HL-60/S4 treated with phorbol 12-myristate 13-acetate at 8.2 ng/mL for 4 days and 3 days (cell line): ENCODE data around the gene TRIML1.

Experiments
- in situ Hi-C: fragments of 300-500 bp; cut with MboI; formaldehyde crosslinking; loops from 2 replicates; pipeline ENCODE4 v1.15.0; 2022; ENCODE audit warnings: low sequenced_read_pairs

TRIML1 gene, protein sequence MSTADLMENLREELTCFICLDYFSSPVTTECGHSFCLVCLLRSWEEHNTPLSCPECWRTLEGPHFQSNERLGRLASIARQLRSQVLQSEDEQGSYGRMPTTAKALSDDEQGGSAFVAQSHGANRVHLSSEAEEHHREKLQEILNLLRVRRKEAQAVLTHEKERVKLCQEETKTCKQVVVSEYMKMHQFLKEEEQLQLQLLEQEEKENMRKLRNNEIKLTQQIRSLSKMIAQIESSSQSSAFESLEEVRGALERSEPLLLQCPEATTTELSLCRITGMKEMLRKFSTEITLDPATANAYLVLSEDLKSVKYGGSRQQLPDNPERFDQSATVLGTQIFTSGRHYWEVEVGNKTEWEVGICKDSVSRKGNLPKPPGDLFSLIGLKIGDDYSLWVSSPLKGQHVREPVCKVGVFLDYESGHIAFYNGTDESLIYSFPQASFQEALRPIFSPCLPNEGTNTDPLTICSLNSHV

DNA sequence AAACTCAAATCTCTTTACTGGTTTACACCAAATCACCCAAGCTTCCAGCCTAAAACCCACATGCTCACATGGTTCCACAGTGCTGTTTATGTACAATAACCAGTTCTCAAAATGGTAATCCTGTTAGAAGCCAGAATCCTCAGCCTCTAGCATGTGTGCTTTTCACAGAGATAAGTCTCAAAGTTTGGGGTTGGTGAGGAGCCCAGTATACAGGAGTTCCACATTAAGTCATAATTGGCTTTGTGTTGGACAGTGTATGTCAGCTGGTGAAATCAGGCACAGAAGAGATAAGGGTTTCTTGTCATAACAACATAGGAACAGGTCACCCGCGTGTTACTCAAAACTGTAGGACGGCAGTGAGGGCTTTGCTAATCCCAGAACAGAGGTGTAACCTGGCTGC, at the start of gene TRIML1:
TSS of gene TRIML1 (plus strand) at position 301 of the 400 bp plus-strand sequence. CDS start 118 bp downstream, outside the sequence.
- in situ Hi-C loops: no loop called here

DNA sequence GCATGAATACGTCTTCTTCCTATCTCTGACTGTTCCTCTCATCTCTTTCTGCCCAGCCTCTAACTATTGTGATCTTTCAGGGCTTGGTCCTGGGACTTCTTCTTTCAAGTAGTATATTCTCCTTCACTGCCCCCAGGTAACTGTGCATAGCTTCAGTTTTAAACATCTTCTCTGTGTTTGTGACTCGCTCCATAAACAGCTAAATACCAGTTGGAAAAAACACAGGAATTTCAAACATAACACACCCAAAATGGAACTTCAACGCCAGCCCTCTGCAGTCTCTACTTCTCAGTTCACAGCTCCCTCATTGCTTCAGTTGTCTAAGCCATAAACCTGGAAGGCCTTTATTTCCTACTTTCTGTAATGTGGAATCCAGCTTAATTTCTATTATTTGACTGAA, 46.4 kb upstream of the TRIML1 start:
- in situ Hi-C loops: no loop called here

DNA sequence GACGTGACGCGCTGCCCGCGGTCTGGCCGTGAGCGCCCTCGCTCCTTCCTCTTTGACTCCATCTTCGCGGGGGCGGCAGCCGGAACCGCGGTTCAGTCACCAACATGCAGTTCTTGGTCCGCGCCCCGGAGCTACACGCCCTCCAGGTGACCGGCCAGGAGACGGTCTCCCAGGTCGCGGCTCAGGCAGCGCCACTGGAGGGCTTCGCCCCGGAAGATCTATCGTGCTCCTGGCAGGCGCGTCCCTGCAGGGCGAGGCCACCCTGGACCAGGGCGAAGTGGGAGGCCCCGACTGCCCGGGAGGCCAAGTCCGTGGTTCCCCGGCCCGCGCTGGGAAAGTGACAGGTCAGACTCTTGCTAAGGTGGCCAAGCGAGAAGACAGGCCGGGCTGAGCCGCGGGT, 32.8 kb upstream of the TRIML1 start:
- in situ Hi-C loops: no loop called here

DNA sequence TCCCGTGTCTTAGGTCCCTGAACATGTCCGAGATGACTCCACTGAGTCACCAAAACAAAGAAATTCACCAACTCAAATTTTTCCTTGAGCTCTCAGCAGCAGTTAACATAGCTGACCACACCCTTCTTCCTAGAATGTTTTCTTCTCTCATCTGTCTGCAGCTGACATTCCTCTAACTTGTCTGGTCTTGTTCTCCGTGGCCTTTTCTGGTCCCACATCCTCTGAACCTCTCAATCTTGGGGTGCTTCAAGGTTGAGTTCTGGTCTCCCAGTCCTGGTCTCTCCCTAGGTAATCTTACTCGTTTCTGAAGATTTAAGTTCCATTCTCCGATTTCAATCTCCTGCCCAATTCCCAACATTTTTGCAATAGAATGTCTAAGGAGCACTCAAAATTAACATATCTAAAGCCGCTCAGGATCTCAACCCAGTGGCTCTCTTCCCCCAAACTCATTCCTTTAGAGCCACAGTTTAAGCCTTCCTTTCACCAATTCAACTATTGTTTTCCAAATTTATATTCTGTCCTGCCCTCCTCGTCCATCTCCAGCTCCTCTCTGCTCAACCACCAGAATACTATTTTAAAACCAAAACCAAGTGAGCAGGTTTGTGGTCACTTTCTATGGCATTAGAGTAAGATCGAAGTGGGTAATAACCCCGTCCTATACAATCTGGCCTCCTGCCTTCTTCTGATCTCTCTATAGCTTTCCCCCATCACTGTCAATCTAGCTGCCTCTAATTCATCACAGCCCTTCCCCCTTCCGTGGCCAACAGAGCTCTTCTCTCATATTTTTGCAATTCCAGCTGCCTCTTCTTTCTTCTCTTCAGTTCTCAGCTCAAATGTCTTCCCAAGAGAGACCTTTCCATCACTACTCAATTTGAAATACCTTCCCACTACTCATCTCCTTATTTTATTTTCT, 31.1 kb upstream of the TRIML1 start:
- in situ Hi-C loops: no loop called here

DNA sequence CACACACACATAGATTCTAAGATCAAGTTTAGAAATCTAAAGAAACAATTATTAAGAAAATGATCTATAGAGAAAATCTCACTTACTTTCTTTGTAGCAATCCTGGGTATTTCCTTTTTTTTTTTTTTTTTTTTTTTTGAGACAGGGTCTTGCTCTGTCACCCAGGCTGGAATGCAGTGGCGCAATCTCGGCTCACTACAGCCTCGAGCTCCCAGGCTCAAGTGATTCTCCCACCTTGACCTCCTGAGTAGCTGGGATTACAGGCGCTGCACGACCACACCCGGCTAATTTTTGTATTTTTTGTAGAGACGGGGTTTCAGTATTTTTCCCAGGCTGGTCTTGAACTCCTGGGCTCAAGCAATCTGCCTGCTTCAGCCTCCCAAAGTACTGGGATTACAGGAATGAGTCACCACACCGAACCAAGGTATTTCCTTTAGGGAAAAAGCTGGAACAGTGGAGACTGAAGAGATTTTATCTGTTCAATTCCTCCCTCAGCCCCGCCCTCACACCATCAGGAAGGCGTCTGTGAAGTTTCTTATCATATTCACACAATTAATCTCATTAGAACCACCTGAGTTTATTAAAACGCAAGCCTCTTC, 30.0 kb upstream of the TRIML1 start, which contains the start of gene TRIML2:
TSS of gene TRIML2 (minus strand) at position 447 of the 599 bp plus-strand sequence. CDS start 4,235 bp downstream, outside the sequence.
- in situ Hi-C loops: no loop called here

DNA sequence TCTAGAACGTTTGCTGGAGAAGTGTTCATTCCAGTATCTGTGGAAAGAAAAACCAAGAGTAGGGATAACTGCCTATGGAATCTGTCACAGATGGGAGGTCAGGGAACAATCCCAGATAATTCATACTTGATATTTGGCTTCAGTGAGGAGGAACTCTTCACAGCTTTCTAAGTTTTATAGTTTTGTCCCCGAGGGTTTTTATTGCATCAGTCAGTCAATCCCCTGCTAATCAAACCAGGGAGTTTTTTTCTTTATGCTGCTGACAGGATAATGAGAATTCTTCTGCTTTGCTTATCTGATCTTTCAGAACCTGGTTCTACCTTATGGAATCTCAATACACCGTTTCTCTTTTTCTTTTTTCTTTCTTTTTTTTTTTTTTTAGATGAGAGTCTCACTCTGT, 29.2 kb upstream of the TRIML1 start:
- in situ Hi-C loops: no loop called here

DNA sequence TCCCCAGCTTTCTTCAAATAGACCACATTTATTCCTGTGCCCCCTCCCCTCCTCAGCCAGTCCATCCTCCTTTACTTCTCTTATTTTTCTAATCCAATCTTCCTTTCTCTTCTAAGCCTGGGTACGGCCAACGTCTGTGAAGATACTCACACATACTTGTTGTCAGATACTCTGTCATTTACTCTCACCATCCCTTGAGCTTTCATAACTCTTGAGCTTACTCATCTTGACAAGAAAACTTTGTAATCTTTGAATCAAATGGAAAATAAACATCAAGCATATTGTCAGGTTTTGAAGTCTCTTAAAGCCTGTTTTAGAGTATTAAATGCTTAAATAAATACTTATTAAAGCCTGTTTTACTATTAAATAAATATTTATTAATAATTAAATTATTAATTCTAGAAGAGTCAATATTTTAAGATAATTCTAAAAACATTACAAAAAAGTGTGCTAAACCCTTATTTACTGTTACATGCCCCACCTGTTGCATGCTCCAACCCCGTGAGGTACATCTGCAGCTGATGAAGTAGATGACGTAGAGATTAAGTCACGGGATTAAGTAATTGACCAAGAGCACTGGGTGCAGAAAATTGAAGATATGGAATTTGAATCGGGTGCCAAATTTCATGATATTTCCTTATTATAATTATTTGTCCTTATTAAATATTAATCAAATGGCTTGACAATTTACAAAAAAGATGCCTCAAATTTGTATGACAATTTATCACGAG, 28.3 kb upstream of the TRIML1 start:
- in situ Hi-C loops: no loop called here

DNA sequence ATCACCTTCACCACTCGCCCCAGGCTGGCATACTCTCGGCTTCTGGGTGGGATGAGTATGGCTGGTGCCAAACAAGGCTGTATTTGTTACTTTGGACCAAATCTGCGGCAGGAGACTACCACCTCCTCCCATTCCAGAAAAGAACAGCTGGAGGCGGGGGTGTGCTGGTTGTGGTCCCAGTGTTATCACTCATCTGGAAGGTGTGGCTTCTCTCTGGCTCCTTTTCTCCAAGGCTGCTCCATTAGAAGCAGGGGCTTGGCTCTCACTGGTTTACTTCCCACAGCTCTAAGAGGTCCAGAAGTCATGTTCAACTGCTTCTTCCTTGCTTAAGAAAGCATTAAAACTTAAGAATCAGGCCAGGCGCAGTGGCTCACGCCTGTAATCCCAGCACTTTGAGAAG, 27.3 kb upstream of the TRIML1 start:
- in situ Hi-C loops: no loop called here

DNA sequence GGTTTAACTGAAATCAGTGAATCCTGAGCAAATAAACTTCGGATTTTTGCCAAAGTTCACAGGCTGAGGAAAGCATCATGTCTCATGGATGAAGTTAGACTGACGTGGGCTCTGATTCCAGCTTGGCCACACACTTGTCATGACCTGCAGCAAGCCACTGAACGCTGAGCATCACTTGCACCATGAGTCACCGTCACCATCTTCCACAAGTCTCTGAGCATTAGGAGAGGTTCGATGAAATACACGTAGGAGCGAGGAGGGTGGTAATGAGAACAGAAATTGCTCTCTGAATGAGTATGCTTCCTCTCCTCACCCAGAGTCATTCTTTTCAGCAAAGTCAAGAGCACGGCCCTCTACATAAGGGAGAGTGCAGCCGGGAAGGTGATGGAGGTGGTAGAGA, 26.1 kb upstream of the TRIML1 start:
- in situ Hi-C loops: no loop called here

DNA sequence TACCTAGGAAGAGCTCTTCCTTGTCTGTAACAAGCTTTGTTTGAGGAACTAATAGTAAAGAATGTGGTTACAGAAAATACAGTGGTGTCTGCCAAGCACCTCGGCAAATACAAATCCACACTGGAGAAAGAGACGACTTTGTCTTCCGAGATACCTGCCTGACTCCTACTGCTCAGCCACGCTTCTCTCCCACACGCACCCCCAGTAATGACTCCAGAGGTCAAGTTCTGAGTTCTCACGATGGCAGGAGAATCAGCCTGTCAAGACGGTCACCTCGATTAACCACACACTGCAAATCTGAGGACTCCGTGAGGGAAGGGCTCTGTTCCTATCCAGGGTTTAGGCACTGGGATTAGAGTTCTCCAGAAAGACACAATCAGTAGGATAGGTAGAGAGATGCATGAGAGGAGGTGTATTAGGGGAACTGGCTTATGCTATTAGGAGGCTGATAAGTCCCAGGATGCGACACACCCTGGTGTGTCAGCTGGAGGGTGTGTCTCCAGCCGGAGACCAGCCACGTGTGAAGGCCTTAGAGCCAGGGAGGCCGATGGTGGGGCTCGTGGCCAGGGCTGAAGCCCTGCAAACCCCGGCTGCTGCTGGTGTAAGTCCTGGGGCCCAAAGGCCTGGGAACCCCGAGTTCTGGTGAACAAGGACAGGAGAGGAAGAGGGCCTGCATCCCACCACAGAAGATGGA, 21.5 kb upstream of the TRIML1 start:
- in situ Hi-C loops: no loop called here

DNA sequence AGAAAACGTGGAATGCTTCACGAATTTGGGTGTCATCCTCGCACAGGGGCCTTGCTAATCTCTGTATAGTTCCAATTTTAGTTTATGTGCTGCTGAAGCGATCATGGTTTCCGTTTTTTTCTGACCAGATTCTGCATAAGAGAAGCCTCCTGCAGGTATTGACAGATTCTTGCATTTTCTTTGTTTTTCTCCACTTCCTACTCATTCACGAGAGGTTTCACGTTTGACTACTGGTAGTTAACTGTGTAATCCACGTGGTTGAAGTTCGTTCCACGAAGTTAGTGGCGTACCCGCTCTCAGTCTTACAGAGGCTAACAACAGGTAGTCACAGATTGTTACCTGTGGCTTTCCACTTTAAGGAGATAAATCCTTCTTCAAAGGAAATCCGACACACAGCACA, 17.7 kb upstream of the TRIML1 start:
- in situ Hi-C loops: no loop called here

DNA sequence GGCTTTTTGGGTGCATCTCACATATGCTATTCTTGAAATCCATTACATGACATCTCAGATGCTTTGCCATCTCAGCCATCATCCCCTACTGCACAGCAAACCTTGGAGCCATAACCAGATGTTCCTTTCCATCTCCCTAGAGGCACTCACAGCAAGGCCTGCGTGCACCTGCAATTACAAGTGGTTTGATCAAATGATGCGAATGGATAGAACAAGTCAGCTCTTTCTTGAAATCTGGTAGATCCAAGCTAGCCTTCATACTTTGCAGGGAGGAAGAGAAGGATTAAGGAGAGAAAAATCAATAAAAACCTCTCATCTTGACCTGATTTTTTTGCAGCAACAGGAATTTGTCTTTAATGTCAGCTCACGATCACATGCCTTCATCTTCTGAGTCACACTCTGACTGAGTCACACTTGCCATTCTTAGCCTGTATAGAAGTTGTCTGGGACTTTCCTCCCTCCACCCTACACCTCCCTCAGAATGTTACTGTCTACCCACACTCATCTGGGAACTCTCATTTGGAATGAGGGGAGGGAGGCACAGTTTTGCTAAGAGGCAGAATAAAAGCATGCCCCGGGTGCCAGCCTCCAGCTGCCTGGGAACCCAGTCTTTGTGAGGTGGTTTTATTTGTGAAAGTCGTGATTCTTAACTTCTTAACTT, 11.9 kb upstream of the TRIML1 start:
- in situ Hi-C loops: no loop called here

DNA sequence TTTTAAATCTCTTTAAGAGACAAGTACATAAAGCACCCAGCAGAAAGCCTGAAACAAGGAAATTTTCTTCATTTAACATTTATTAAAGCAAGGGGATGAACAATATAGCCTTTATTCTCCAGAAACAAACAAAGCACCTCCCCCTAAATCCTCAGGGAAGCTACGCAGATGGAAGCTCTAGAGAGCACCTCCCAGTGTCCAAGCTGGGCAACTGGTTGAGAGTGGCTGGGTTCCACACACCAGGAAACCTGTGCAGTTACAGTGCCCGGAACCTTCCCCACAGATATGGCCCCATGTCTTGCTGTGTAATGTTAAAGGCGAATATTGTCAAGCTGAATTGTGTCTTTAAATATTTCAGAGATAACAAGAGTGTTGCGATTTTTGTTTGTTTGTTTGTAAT, 8.9 kb upstream of the TRIML1 start:
- in situ Hi-C loops: no loop called here

DNA sequence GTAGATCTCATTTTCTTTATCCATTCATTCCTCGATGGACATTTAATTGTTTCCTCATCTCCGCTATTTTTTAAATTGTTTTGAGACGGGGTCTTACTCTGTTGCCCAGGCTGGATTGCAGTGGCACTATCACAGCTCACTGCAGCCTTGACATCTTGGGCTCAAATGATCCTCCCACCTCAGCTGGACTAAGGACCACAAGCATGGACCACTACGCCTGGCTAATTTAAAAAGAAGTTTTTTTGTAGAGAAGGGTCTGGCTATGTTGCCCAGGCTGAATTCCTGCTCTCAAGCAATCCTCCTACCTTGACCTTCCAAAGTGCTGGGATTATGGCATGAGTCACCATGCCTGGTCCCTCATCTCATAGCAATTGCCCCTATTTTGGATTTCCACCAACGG, 7.0 kb upstream of the TRIML1 start:
- in situ Hi-C loops: no loop called here

DNA sequence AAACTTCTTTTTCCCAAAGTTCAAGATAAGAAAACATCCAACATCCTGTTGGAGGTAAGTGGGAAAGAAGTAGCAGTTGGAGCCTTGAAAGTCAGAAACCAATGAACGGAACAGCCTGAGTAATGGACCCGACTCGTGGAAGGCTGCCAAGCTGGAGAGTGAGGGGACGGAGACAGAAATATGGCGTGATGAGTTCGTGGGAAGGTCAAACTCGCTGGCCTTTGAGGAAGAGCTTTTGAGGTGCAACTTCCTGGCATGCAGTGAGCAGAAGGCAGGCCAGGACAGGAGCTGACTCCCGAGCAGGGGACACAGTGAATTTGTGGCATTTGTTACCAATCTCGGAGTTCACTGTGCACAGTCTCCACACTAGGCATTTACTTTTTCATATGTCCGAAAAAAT, 1.0 kb upstream of the TRIML1 start:
- in situ Hi-C loops: no loop called here

DNA sequence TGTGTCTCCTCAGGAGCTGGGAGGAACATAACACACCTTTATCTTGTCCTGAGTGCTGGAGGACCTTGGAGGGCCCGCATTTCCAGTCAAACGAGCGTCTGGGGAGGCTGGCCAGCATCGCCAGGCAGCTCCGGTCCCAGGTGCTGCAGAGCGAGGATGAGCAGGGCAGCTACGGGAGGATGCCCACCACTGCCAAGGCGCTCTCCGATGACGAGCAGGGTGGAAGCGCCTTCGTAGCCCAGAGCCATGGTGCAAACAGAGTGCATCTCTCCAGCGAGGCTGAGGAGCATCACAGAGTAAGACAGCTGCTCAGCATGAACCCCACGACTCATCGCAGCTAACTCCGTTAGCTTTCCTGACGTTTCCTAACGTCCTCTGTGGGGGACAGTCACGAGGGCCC, 430 bp downstream of the TRIML1 start:
- in situ Hi-C loops: no loop called here

DNA sequence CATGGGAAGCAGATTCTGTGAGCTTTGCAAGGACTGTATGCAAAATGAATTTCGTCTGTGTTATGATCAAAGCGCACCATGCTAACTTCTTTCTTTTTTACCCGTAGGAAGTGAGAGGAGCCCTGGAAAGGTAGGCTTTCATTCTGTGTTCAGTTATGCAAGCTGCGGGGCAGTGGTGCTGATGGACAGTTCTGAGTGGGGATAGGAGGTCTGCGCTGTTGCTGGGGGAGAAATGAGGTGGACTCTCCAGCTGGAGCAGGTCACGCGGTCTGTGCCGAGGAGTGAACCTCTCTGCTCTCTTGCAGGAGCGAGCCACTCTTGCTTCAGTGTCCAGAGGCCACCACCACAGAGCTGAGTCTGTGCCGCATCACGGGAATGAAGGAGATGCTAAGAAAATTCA, 4.5 kb downstream of the TRIML1 start:
- in situ Hi-C loops: no loop called here

DNA sequence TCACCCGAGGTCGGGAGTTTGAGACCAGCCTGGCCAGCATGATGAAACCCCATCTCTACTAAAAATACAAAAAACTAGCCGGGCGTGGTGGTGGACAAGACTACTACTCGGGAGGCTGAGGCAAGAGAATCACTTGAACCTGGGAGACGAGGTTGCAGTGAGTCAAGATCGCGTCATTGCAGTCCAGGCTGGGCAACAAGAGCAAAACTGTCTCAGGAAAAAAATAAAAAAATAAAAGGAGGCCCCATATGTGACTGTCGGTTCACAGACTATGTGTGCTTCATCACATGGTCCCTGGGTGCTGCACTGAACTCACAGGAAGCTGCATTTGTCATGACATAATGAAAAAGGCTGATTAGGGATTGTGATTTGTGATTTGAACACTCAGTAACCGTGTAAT, 6.4 kb downstream of the TRIML1 start:
- in situ Hi-C loops: no loop called here

DNA sequence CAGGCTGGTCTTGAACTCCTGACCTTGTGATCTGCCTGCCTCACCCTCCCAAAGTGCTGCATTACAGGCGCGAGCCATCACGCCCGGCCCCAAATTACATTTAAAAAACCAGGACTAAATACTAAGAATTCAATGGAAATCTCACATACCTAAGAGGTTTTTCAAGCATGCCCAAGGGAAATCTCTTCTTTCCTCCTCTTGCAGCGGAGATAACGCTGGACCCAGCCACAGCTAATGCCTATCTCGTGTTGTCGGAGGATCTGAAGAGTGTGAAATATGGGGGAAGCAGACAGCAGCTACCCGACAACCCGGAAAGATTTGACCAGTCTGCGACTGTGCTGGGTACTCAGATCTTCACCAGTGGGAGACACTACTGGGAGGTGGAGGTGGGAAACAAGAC, 7.4 kb downstream of the TRIML1 start:
- in situ Hi-C loops: no loop called here

DNA sequence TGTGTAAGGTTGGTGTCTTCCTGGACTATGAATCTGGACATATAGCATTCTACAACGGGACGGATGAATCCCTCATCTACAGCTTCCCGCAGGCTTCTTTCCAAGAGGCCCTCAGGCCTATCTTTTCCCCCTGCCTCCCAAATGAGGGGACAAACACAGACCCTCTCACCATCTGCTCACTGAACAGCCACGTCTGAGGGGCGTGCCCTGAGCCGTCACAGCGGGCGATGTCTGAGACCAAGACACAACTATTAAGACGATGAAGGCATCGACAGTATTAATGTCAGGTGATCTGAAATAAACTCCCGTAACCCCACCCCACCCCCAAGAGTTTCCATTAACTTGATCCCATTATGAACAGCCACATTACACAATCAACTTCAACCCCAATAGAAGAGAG, 7.9 kb downstream of the TRIML1 start:
- in situ Hi-C loops: no loop called here
